GM12878 (cell line): Measurements from ENCODE around the gene CINP. TPM values are rescaled to one million over a fixed set of nuclear protein-coding genes. Genes with fewer than 3 reads are reported as not detected.

Experiments used
- ATAC-seq: fragments of 200-7000 bp; cut with Tn5 transposase; 3 replicates; pipeline ENCODE4 v1.9.1; 2020; ENCODE audit warnings: mild to moderate bottlenecking, moderate library complexity
- BruUV-seq: library from RNA; stranded (reverse); fragments of 400-500 nt; replicated peaks from 2 replicates; lab custom pipeline; 2021; lab: Mats Ljungman, UMichigan
- CTCF ChIA-PET: fragments of 300-600 bp; sonication (Branson Sonifier 250); formaldehyde crosslinking; extraction: SDS; loops from one replicate; lab custom pipeline; 2021; ENCODE audit warnings: inconsistent platforms; lab: Yijun Ruan, JAX
- POLR2A ChIA-PET: fragments of 350-600 bp; formaldehyde crosslinking; extraction: SDS; loops from one replicate; lab custom pipeline; 2021; ENCODE audit warnings: inconsistent platforms; lab: Charles Lee
- RAD21 ChIA-PET: fragments of 300-600 bp; sonication (Branson Sonifier 250); formaldehyde crosslinking; loops from one replicate; lab custom pipeline; 2023; ENCODE audit warnings: antibody characterized with exemption; ENCODE audit not compliant: unreplicated experiment; lab: Charles Lee
- SMC1A ChIA-PET: fragments of 300-600 bp; sonication (Branson Sonifier 250); formaldehyde crosslinking; loops from one replicate; lab custom pipeline; 2023; ENCODE audit not compliant: unreplicated experiment, uncharacterized antibody; lab: Charles Lee
- DNase-seq: peaks from one replicate; pipeline ENCODE4 v3.0.0-alpha.2; 2011; ENCODE audit warnings: low read depth, low spot score
- FAIRE-seq: peaks from 3 replicates; lab custom pipeline; 2011; peaks lifted over from hg19 to GRCh38; lab: Jason Lieb, UNC
- H2AFZ ChIP-seq: 2 replicates; pipeline ENCODE4 v1.6.0; 2011; ENCODE audit warnings: low read depth, low read length, control low read depth; ENCODE audit not compliant: control insufficient read depth
- H3K27ac ChIP-seq: 2 replicates; pipeline ENCODE4 v1.5.1; 2011; ENCODE audit warnings: control low read depth; ENCODE audit not compliant: control insufficient read depth, insufficient read depth
- H3K27me3 ChIP-seq, 2 experiments: replicated peaks in 1 of 2; 2 replicates each; pipeline versions ENCODE4 v1.6.0 to v1.6.1; 2011; ENCODE audit warnings: low read length in 1 of 2; ENCODE audit not compliant: control insufficient read depth in 2 of 2, insufficient read depth in 2 of 2
- H3K36me3 ChIP-seq, 2 experiments: 2 replicates each; pipeline ENCODE4 v1.5.1; 2011; ENCODE audit warnings: low read length in 1 of 2; ENCODE audit not compliant: control insufficient read depth in 2 of 2, insufficient read depth in 2 of 2
- H3K4me1 ChIP-seq: 2 replicates; pipeline ENCODE4 v1.6.1; 2011; ENCODE audit warnings: mild to moderate bottlenecking, low read length, moderate library complexity, mixed read lengths; ENCODE audit not compliant: control insufficient read depth, insufficient read depth
- H3K4me2 ChIP-seq: 2 replicates; pipeline ENCODE4 v1.6.0; 2011; ENCODE audit warnings: control low read depth; ENCODE audit not compliant: control insufficient read depth, insufficient read depth
- H3K4me3 ChIP-seq: fragments of 200-600 bp; sonication (generic); 2 replicates; pipeline ENCODE4 v1.5.1; 2016
- H3K79me2 ChIP-seq: 2 replicates; pipeline ENCODE4 v1.6.0; 2011; ENCODE audit warnings: low read length; ENCODE audit not compliant: control insufficient read depth, insufficient read depth
- H3K9ac ChIP-seq: 2 replicates; pipeline ENCODE4 v1.8.0; 2011; ENCODE audit warnings: low read length, control low read depth, mixed read lengths; ENCODE audit not compliant: control insufficient read depth, insufficient read depth
- H3K9me3 ChIP-seq: replicated peaks from 3 replicates; pipeline ENCODE4 v1.5.1; 2011; ENCODE audit warnings: mild to moderate bottlenecking, low read length; ENCODE audit not compliant: control insufficient read depth, insufficient read depth
- H4K20me1 ChIP-seq: 2 replicates; pipeline ENCODE4 v1.6.0; 2011; ENCODE audit not compliant: control insufficient read depth, insufficient read depth
- DPF2 ChIP-seq: fragments of 450-650 bp; IDR thresholded peaks from 2 replicates; pipeline ENCODE4 v1.6.1; 2017; ENCODE audit warnings: mild to moderate bottlenecking
- STAT1 ChIP-seq: fragments of 450-650 bp; conservative IDR thresholded peaks from 2 replicates; pipeline ENCODE4 v1.6.1; 2014; ENCODE audit warnings: antibody characterized with exemption, mild to moderate bottlenecking
- WGBS: methylation state at CpG from one replicate; pipeline ENCODE4 v1.1.6; 2016; ENCODE audit warnings: low lambda C conversion rate; ENCODE audit not compliant: insufficient replicate concordance, insufficient coverage; ENCODE audit errors: missing lambda C conversion rate; 5-methylcytosine and 5-hydroxymethylcytosine counted together
- in situ Hi-C: fragments of 300-500 bp; cut with MboI; formaldehyde crosslinking; loops from 9 replicates; pipeline ENCODE4 v1.14.3; 2018; ENCODE audit warnings: mixed read lengths
- intact Hi-C: fragments of 100-400 bp; cut with micrococcal nuclease; formaldehyde crosslinking; loops from one replicate; pipeline ENCODE4 v1.14.2; 2022; ENCODE audit not compliant: unreplicated experiment
- polyA plus RNA-seq, 11 experiments: library from polyadenylated mRNA; depleted of rRNA in 4 of 11; unstranded in 6 of 11; stranded (reverse) in 5 of 11; fragments of >200 nt; fragmentation: Nextera tagmentation in 4 of 11; fragmentation: Illumina TruSeq in 1 of 11; extraction: Ambion mirVana in 4 of 11; extraction: Trizol in 1 of 11; gene quantifications; 1 replicate in 1 of 11; 2 replicates in 10 of 11; pipeline versions ENCODE4 v1.2.1 to v1.2.3, GENCODE V29; 2011 to 2016; ENCODE audit warnings: inconsistent platforms in 2 of 11, missing spikeins in 2 of 11, low read depth in 1 of 11
- total RNA-seq, 4 experiments: library from RNA; depleted of rRNA in 3 of 4; stranded (reverse); fragments of >200 nt in 3 of 4; fragmentation: Illumina TruSeq in 1 of 4; extraction: Trizol in 1 of 4; gene quantifications; 2 replicates each; pipeline versions ENCODE4 v1.2.1 to v1.2.3, GENCODE V29; 2013 to 2021
- TF ChIP-seq, protein P1 (sequence below): IDR thresholded peaks from 2 replicates; pipeline ENCODE4 v1.6.1; 2012; ENCODE audit warnings: improper control_type of control experiment, low read depth, low read length; ENCODE audit not compliant: insufficient replicate concordance

The CINP gene
- total and polyA plus RNA-seq, 10 of the 15 experiments (the other 5 are each of a cell fraction or from before 2014, with no cell fraction given) = 45.4 to 73.3 (median 52.9) TPM

DNA sequence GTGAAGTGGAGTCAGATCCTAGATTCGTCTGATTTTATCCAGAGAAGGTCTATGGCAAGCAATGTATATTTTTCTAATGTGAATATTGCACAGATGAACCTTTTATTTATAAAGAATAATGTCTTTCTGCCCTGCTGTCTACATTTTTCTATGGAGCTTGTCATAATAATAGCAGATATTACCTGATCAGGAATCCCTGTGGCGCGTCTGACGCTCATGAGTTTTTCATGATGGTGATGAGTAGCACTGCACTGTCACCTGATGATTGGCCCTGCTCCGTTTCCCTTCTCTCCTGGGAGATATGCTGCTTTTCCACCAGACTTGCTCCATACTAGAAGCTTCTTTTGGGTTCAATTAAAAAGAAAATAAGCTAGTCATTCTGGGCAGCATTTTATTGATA is 20.5 kb downstream of the CINP start (continued):
- TF ChIP-seq DPF2 = no peak
- TF ChIP-seq, protein P1, sequence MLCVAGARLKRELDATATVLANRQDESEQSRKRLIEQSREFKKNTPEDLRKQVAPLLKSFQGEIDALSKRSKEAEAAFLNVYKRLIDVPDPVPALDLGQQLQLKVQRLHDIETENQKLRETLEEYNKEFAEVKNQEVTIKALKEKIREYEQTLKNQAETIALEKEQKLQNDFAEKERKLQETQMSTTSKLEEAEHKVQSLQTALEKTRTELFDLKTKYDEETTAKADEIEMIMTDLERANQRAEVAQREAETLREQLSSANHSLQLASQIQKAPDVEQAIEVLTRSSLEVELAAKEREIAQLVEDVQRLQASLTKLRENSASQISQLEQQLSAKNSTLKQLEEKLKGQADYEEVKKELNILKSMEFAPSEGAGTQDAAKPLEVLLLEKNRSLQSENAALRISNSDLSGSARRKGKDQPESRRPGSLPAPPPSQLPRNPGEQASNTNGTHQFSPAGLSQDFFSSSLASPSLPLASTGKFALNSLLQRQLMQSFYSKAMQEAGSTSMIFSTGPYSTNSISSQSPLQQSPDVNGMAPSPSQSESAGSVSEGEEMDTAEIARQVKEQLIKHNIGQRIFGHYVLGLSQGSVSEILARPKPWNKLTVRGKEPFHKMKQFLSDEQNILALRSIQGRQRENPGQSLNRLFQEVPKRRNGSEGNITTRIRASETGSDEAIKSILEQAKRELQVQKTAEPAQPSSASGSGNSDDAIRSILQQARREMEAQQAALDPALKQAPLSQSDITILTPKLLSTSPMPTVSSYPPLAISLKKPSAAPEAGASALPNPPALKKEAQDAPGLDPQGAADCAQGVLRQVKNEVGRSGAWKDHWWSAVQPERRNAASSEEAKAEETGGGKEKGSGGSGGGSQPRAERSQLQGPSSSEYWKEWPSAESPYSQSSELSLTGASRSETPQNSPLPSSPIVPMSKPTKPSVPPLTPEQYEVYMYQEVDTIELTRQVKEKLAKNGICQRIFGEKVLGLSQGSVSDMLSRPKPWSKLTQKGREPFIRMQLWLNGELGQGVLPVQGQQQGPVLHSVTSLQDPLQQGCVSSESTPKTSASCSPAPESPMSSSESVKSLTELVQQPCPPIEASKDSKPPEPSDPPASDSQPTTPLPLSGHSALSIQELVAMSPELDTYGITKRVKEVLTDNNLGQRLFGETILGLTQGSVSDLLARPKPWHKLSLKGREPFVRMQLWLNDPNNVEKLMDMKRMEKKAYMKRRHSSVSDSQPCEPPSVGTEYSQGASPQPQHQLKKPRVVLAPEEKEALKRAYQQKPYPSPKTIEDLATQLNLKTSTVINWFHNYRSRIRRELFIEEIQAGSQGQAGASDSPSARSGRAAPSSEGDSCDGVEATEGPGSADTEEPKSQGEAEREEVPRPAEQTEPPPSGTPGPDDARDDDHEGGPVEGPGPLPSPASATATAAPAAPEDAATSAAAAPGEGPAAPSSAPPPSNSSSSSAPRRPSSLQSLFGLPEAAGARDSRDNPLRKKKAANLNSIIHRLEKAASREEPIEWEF = no peak

DNA sequence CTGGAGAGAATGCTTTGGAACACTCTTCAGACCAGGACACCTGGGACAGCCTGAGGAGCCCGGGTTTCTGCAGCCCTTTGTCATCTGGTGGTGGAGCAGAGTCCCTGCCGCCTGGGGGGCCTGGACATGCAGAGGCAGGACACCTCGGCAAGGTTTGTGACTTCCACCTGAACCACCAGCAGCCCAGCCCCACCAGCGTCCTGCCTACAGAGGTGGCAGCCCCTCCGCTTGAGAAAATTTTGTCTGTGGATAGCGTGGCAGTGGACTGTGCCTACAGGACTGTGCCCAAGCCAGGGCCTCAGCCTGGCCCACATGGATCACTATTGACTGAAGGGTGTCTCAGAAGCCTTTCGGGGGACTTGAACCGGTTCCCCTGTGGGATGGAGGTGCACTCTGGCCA is 21.1 kb downstream of the CINP start:
- FAIRE-seq = no peak
- CTCF ChIA-PET = no interaction called here
- H3K27me3 ChIP-seq = no peaks in the 10 kb centered on the region
- in situ Hi-C loops = no loop called here
- no peak for TF ChIP-seq STAT1
- H4K20me1 ChIP-seq = no peaks in the 10 kb centered on the region
- RAD21 ChIA-PET = no interaction called here
- no peak overlapping the region for H3K4me3 ChIP-seq
- H2AFZ ChIP-seq = no peak overlapping the region
- no peaks in the 10 kb centered on the region for H3K79me2 ChIP-seq
- H3K27ac ChIP-seq = no peak overlapping the region
- no peak for ATAC-seq
- POLR2A ChIA-PET = no interaction called here
- no peaks in the 10 kb centered on the region for H3K4me1 ChIP-seq
- BruUV-seq = no TSS peak
- peaks cover 0 to 8% of the 10 kb centered on the region in 2 experiments; a peak in 3 of 4 replicates for H3K36me3 ChIP-seq
- no peaks in the 10 kb centered on the region for H3K9me3 ChIP-seq
- intact Hi-C loops = no loop called here
- no peak overlapping the region for H3K9ac ChIP-seq
- no peak overlapping the region for H3K4me2 ChIP-seq
- no peak for DNase-seq
- SMC1A ChIA-PET = no interaction called here
- WGBS = 95% methylated on average over 8 of the region's 8 CpGs
